ENCODE measurements around the gene IVL. TPM values are rescaled to one million over a fixed set of nuclear protein-coding genes. Genes with fewer than 3 reads are reported as not detected.

IVL gene
- total and polyA plus RNA-seq, 4 donors: 0.02 TPM; not detected in 3

- Histone ChIP-seq H3K27me3 (ENCODE audit: control insufficient read depth in 4 of 4, insufficient read depth in 4 of 4, low read length in 3 of 4) (no peaks in the 10 kb centered on the region), H3K4me3 (ENCODE audit: low read depth in 1 of 3, low read length in 3 of 3) (no peak overlapping the region), H3K9ac (ENCODE audit: low read depth in 1 of 2, low read length in 2 of 2) (no peak overlapping the region), H3K4me1 (ENCODE audit: control insufficient read depth in 4 of 4, insufficient read depth in 4 of 4, low read length in 3 of 4) (peaks cover 9 to 35% (median 26%) of the 10 kb centered on the region in 4 donors), H3K27ac (ENCODE audit: low read depth in 1 of 2, low read length in 2 of 2) (no peak overlapping the region), H3K9me3 (ENCODE audit: control insufficient read depth in 4 of 4, low read length in 3 of 4) (no peaks in the 10 kb centered on the region), H3K36me3 (ENCODE audit: control insufficient read depth in 4 of 4, insufficient read depth in 3 of 4, low read depth in 1 of 4, low read length in 3 of 4) (no peaks in the 10 kb centered on the region)
- TF ChIP-seq CTCF (IDR thresholded peaks at IDR 0.05; ENCODE audit: low read depth, low read length, missing input control): no peak
- TF ChIP-seq HNF4A (conservative IDR thresholded peaks at IDR 0.05): no peak
- no peak for TF ChIP-seq FOXA1 (IDR thresholded peaks at IDR 0.05)
- TF ChIP-seq MAX (IDR thresholded peaks at IDR 0.05): no peak
- no peak for TF ChIP-seq HNF4G (IDR thresholded peaks at IDR 0.05)
- TF ChIP-seq NR2F2 (IDR thresholded peaks at IDR 0.05): no peak
- no peak for TF ChIP-seq RAD21 (IDR thresholded peaks at IDR 0.05)
- TF ChIP-seq FOXA2 (IDR thresholded peaks at IDR 0.05): no peak
- no peak for TF ChIP-seq ATF3 (IDR thresholded peaks at IDR 0.05)
- no peak for TF ChIP-seq RXRA (IDR thresholded peaks at IDR 0.05)
- no peak for TF ChIP-seq SP1 (IDR thresholded peaks at IDR 0.05)
- no peak for TF ChIP-seq TAF1 (conservative IDR thresholded peaks at IDR 0.05)
- no peak for TF ChIP-seq GABPA (IDR thresholded peaks at IDR 0.05 in 1 of 2, conservative IDR thresholded peaks at IDR 0.05 in 1 of 2)
- no peak for TF ChIP-seq REST (IDR thresholded peaks at IDR 0.05)
- no peak for TF ChIP-seq YY1 (IDR thresholded peaks at IDR 0.05)
- no peak for TF ChIP-seq ZBTB33 (IDR thresholded peaks at IDR 0.05)
- no peak for TF ChIP-seq EGR1 (IDR thresholded peaks at IDR 0.05; ENCODE audit: low read depth in 2 of 2)
- DNase-seq (ENCODE audit: low spot score): no peak
- WGBS: 98% methylated on average over 1 of the region's 1 CpG
These were observed 23.8 kb upstream of the IVL start for GRCh38 chr1:152884506-152884905.

All from liver (tissue), 9 donors.